NCI-H1092 treated with DMSO at 0.1 percent for 48 hours (cell line): Measurements from ENCODE around the gene ANXA3.

Experiments
- DNase-seq: peaks from one replicate; lab custom pipeline; 2025; lab: John Stamatoyannopoulos, UW

ANXA3 gene

DNA sequence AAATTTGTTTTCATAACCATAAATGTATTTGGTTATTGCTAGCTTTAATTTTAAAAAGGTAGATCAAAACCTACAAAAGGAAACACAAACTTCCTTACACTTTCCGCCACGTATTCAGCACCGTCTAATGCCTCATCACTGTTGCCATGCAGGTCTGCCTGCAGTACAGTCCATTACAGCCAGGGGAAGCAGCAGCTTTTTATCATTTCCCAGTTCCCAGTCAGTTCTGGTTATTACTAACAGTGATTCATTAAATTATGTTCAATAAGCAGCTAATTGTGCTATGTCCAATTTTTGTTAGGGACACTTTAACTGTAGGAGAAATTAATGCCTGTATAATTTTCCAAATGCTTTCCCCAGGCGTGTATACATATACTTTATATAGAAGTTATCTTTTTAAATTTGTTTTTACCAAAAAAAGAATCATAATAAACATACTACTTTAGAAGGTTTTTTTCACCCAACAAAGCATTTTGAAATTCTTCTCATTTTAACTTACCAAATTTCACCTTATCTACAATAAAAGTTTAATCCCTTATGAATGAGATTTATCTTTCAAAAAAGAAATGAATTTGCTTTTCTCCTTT, 93.3 kb downstream of the ANXA3 start:
- peak; percentile 44 for DNase-seq

DNA sequence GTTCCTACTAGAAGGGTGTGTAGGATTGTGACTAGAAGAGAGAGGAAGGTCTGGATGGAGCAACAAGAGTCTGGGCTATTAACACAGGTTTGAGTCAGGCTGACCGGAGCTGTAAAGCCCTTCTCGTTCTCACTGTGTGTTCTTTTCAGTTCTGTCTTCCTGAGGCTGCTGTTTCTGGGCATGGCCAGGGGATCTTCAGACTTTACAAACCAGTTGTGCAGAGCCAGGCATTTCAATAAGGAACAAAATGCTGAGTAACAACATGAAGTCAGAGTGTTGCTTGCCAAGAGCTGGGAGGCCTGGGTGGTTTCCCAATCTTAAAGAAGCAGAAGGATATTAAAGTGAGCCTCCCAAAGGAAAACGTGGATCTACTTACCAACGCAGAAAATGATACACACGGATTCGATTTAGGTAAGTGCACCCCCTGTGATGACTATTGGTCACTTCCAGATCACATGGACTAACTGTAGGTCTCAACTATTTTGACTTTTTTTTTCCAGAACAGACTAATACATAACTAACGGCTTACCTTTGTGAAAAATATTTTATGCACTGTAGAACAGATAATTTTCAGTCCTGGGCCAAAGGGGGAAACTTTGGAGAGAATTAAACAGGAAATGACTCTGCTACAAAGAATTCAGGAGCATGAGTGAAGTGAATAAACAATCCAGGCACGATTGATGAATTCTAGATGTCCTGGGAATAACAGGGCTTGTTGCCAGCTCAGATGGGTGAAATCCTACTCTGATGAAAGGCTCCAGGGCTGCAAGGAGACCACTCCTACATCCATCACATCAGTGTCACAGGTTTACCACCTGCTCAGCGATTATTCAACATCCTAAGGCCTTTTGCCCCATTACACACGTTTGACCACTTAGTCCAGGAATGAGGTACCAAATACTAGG, 94.5 kb downstream of the ANXA3 start:
- no peak for DNase-seq

DNA sequence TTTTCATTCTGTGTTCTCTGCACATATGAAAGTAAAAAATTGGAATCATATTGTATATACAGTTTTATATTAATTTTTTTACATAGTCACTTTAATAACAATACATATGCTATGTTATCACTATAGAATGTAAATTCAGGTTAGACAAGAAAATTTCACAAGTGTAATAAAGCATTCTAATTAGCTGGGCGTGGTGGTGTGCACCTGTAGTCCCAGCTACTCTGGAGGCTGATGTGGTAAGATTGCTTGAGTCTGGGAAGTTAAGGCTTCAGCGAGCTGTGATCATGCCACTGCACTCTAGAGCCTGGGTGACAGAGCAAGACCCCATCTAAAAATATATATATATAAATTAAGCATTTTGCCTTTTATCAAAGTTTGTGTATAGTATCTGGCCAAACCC, 95.7 kb downstream of the ANXA3 start:
- DNase-seq, result no peak

DNA sequence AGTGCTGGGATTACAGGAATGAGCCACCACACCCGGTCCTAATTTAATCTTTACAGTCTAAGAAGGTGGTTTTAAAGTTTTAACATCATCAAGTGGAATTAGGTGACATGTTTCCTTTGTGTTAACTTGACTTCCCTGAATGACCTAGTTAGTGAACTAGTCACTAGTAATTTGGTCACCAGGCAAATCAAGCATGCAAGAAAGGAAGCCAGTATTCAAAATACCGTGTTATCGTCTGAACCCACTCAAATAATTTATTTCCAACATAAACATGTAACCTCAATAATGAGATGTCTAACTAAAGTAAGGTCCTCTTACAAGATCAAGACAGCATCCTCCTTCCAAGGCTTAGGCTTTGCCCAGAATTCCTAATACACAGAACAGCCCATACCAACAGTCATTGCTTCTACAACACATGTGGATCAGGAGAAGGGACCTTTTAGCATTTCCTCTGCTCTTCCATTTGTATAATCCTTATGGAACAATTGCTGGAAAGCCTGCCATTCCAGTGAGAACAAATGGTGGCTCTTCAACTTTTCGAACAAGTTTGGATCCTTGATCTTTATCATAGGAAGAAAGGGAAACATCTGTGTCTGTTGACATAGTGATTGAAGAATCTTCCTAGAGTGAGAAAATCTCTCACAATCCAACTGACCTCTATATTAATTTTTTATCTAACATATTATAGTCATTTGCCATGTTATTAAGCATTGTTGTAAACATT, 97.2 kb downstream of the ANXA3 start:
- DNase-seq, result no peak

DNA sequence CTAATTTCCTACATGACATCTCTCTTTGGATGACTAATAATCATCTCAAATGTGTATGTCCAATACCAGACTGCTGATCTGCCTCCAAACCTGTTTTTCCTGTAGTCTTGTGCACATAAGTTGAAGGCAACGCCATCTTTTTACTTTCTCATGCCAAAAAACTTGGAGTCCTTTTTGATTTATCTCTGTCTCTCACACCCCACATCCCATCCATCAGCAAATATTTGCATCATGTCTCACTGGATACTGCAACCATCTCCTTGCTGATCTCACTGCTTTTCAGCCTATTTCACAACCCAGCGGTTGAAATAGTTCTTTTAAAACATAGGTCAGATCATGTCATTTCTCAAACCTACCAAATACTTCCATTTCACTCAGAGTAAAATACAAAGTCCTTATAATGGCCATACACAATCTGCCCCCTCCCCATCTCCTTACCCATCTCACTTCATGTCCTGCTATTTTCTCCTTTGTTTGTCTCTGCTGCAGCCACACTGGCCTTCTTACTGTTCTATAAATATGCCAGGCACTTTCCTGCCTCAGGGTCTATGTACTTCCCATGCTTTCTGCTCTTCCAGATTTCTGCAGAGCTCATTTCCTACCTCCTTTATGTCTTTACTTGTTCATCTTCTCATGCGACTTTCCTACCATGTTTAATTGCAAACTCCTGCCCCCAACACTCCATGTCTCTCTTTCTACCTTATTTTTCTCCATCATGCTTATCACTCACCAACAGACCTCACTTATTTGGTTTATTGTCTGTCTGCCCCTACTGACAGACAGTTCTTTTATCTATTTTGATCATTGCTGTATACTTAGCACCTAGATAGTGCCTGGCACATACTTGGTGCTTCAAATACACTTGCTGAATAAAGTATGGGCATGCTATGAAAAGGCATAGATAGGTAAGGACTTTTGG, 98.8 kb downstream of the ANXA3 start:
- DNase-seq, result no peak

DNA sequence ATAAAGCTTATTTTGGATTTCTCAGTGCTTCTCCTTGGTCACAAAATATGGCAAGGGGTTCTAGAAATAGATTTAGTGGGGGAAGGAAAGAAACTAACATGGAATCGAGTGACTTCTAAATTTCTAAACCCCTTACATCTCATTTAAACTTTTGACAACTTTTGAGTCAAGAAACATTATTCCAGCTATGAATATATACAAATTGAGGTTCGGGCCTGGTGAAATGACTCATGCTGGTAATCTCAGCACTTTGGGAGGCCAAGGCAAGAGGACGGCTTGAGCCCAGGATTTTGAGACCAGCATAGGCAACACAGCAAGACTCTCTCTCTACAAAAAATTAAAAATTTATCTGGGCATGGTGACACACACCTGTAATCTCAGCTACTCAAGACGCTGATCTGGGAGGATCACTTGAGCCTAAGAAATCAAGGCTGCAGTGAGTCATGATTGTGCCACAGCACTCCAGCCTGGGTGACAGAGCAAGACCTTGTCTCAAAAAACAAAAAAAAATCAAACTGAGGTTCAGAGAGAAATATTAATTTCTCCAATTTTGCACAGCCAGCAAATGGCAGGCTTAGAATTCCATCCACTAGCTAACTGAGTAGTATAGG, 99.8 kb downstream of the ANXA3 start:
- DNase-seq, result no peak

DNA sequence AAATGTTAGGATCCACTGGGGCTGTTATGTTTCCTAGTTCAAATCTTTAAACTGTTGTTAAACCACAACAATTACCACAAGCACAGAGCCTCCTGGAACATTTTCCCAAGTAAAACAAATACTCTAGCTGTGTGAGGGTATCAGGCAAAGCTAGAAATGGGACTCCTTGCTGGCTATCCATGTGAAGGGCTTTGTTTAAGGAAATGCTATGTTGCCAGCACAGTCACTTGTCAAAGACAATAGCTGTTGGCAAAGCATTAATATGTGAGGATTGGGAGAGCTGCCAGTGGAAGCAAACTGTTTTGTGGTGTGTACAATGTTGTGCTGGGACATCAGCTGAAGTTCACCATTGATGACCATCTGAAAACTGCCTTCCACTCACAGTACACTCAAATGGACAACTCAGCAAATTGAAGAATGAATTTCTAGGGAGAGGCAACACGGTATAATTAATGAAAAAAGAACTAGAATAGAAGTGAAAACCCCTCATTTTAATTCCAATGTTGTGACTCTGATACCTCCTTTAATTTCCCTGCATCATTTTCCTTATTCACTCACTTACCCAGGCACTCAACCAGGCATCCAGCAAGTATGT, 100.8 kb downstream of the ANXA3 start:
- peak; percentile 9 for DNase-seq

DNA sequence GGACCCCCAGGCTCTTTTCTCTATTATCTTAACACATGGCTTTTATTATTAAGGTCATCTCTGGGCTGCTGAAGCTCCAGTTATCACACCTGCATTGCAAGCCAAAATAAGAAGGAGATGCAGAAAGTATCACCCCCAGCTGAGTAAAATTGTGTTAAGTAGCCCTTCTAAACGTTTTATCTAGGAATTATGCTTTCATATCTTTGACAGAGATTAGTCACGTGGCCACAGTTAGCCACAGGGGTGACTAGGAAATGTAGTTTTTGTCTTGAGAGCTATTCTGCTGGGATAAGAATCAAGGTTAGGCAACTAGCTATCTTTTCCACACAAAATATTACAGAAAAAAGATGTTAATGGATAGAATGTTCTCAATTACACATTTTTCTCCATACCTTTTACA, 102.1 kb downstream of the ANXA3 start:
- no peak for DNase-seq

DNA sequence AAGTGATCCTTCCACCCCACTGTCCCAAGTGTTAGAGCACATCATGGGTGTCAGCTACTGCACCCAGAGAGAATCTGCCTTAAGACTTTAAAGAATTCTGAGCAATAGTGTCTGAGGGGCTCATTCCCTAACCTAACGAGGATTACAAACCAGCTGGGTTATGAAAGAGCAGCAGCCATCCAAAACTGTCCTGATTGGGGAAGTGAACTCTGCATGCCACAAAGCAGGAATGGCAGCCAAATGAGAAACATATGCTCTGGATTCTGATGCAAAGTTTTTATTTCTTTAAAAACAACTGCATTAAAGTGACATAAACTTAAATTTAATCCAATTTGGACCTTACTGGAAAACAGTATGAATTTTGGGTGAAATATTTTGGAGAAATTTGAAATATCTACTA, 103.2 kb downstream of the ANXA3 start:
- DNase-seq, result no peak

DNA sequence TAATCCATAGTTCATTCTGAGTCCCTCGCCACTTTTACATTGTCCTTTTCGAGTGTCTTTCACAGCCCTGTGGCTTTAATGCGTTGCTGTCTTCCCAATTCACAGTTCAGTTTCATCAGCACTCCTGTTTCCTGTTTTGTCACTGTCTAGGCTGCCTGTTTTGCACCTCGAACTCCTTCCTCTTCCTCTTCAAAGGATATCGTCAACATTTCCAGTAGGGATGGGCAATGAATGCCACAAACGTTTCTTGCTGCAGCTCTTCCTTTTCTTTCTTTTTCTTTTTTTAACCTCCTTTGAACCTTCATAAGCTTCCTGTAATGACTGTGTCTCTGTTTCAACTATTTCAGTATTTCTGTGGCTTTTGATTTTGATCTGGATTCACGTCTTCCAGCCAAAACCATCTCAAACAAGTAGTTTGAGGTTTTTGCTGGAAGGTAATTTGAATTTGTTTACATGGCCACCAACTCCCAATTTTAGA, 105.4 kb downstream of the ANXA3 start:
- no peak for DNase-seq

DNA sequence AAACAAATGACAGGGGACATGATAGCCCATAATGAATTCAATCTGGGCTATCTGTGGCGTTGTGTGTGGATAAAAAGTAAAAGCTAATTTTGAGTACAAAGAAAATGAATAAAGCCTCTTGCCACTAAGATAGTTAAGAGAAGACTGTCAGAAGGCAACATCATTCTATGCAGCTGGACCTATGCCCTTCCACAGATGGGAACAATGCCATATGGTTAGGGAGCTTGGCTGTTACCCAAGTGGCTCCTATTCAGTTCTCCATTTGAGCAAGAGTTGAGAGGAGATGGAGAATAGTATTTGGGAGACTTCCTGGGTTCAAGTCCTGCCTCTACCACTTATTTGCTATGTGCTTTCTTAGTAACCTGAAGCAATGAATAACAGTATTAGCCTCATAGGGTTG, 107.7 kb downstream of the ANXA3 start:
- DNase-seq, result no peak

DNA sequence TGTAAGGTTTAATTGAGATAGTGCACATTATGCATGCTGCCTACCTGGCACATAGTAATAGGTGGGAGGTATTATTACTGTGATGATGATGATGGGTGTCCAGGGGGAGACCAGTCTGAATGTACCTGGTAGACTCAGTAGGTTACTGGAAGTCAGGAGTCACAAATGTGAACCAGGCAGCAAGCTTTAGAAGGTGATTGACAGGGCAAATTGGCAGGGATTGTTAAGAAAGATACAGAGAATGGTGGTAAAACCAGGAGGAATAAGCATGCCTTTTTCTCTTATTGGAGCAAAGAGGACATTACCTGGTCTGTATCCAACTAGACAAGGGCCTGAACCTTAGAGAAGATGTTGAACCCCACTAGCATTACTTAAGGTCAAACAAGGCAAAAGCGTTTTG, 108.1 kb downstream of the ANXA3 start:
- DNase-seq, result no peak
